PFSK-1 (cell line): ENCODE data around the gene C19orf81.

Experiments used
- FOXP2 ChIP-seq: optimal IDR thresholded peaks from 2 replicates; pipeline ENCODE3; 2011; ENCODE audit warnings: borderline replicate concordance, control low read depth, inconsistent platforms; ENCODE audit not compliant: insufficient read depth; ENCODE audit errors: extremely low read length, extremely low read depth
- POLR2AphosphoS5 ChIP-seq: IDR thresholded peaks from 2 replicates; pipeline ENCODE4 v1.6.1; 2012; ENCODE audit warnings: low read depth, mild to moderate bottlenecking, control low read depth, low read length, moderate library complexity
- SIN3A ChIP-seq: IDR thresholded peaks from 2 replicates; pipeline ENCODE4 v1.6.1; 2012; ENCODE audit warnings: mild to moderate bottlenecking, low read length, moderate library complexity, borderline replicate concordance; ENCODE audit not compliant: insufficient read depth
- TAF1 ChIP-seq: IDR thresholded peaks from 2 replicates; pipeline ENCODE4 v1.6.1; 2012; ENCODE audit warnings: low read length, control low read depth, borderline replicate concordance; ENCODE audit not compliant: insufficient read depth
- TF ChIP-seq, protein P1 (sequence below), 2 experiments: IDR thresholded peaks; 2 replicates each; pipeline versions ENCODE4 v1.6.1 to v1.8.0; 2011 to 2012; ENCODE audit warnings: low read depth in 2 of 2, low read length in 2 of 2, control low read depth in 1 of 2, inconsistent platforms in 1 of 2, mild to moderate bottlenecking in 1 of 2, moderate library complexity in 1 of 2; ENCODE audit not compliant: insufficient read depth in 1 of 2

C19orf81 gene

DNA sequence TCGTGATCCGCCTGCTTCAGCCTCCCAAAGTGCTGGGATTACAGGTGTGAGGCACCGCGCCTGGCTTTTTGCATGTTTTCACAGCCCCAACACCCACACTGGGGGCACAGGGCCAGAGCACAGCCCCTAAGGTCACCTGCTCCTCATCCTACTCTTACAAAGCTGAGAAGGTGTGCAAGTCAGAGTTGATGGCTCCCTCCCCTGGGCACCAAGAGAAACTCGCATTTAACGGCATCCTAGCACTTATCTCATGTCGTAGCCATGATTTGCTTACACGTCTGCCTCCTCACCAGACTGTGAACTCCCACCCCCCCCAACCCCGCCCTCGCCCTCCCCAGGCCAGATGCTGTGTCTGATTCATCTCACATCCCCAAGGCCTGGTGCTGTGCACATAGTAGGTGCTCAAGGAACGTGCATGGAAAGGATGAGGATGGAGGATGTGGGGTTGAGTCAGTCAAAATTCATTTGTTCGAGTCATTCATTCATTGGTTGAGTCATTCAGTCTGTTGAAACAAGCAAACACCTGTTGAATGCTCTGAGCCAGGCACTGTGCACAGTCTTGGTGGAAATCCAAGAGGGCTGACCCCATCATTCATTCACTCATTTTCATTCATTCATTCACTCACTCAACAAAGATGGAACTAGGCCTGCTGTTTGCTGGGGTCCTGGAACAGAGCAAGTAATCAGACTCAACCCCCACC is 59.1 kb downstream of the C19orf81 start:
- TF ChIP-seq FOXP2 (no peak), POLR2AphosphoS5 (no peak), TAF1 (no peak), SIN3A (no peak)
- TF ChIP-seq, protein P1, sequence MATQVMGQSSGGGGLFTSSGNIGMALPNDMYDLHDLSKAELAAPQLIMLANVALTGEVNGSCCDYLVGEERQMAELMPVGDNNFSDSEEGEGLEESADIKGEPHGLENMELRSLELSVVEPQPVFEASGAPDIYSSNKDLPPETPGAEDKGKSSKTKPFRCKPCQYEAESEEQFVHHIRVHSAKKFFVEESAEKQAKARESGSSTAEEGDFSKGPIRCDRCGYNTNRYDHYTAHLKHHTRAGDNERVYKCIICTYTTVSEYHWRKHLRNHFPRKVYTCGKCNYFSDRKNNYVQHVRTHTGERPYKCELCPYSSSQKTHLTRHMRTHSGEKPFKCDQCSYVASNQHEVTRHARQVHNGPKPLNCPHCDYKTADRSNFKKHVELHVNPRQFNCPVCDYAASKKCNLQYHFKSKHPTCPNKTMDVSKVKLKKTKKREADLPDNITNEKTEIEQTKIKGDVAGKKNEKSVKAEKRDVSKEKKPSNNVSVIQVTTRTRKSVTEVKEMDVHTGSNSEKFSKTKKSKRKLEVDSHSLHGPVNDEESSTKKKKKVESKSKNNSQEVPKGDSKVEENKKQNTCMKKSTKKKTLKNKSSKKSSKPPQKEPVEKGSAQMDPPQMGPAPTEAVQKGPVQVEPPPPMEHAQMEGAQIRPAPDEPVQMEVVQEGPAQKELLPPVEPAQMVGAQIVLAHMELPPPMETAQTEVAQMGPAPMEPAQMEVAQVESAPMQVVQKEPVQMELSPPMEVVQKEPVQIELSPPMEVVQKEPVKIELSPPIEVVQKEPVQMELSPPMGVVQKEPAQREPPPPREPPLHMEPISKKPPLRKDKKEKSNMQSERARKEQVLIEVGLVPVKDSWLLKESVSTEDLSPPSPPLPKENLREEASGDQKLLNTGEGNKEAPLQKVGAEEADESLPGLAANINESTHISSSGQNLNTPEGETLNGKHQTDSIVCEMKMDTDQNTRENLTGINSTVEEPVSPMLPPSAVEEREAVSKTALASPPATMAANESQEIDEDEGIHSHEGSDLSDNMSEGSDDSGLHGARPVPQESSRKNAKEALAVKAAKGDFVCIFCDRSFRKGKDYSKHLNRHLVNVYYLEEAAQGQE (IDR thresholded peaks at IDR 0.05; ENCODE audit: insufficient read depth in 1 of 2, low read depth in 2 of 2, low read length in 2 of 2): no peak
